Measurements from ENCODE around the gene ZNF124. TPM values are rescaled to one million over a fixed set of nuclear protein-coding genes. Genes with fewer than 3 reads are reported as not detected.

ZNF124 gene
- total and polyA plus RNA-seq, 2 of the 13 experiments (the other 11 are each of a cell fraction or from before 2014, with no cell fraction given), result 9.7 to 134 TPM

DNA sequence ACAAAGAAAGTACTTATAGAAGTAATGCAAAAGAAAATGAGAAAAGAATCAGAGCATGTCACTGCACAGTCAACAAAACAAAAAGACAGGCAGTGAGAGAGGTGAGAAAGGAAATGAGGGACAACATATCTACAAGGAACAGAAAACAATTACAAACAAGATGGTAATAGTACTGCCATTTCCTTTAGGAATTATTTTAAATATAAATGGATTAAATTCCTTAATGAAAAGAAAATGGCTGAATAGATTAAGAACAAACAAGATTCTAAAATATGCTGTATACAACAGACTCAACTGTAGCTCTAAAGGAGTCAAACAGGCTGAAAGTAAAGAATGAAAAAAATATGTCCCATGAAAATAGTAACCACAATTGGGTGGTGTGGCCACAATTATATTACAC is 22.1 kb upstream of the ZNF124 start (continued):
- no peak for TF ChIP-seq MLXIP (CRISPR knock-in tag; IDR thresholded peaks at IDR 0.05; ENCODE audit: borderline replicate concordance)

DNA sequence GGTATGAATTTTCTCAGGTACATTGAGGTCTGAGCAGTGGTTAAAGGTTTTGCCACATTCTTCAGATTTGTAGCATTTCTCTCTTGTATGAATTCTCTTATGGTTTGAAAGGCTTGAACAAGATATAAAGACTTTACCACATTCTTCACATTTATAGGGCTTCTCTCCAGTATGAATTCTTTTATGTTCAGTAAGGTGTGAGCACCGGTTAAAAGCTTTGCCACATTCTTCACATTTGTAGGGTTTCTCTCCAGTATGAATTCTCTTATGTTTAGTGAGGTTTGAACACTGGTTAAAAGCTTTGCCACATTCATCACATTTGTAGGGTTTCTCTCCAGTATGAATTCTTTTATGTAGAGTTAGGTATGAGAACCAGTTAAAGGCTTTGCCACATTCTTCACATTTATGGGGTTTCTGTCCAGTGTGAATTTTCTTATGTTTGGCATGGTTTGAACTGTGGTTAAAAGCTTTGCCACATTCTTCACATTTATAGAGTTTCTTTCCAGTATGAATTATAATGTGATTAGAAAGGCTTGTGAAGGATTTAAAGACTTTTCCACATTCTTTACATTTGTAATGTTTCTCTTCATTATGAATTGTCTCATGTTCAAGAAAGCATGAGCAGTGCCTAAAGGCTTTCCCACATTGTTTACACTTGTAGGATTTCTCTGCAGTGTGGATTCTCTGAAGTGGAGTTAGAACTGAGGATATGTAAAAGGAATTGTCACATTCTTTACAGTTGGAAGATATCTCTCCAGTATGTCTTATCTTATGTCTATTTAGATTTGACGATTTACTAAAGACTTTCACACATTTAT is 18.4 kb upstream of the ZNF124 start:
- Histone ChIP-seq H2AFZ (ENCODE audit: low read length) (no peak overlapping the region), H3K4me1 (ENCODE audit: insufficient read depth, low read length) (no peaks in the 10 kb centered on the region), H3K27me3 (ENCODE audit: control insufficient read depth in 1 of 2, insufficient read depth in 2 of 2, low read length in 2 of 2) (no peaks in the 10 kb centered on the region), H3K79me2 (ENCODE audit: insufficient read depth, low read length) (no peaks in the 10 kb centered on the region), H3K27ac (ENCODE audit: extremely low read length, insufficient read depth, low read length) (no peak overlapping the region), H3K36me3 (replicated peaks in 1 of 2; ENCODE audit: control insufficient read depth in 1 of 2, insufficient read depth in 2 of 2, low read length in 2 of 2) (peaks cover 1 to 12% of the 10 kb centered on the region in 2 experiments; a peak in 2 of 5 replicates), H3K4me3 (replicated peaks in 1 of 3; ENCODE audit: insufficient read depth in 1 of 3, low read depth in 2 of 3, low read length in 3 of 3) (no peak overlapping the region), H3K9me3 (ENCODE audit: low read length) (peaks cover 44% of the 10 kb centered on the region), H3K4me2 (ENCODE audit: low read depth, low read length) (no peak overlapping the region), H3K9ac (ENCODE audit: insufficient read depth, low read depth, low read length) (no peak overlapping the region), H4K20me1 (ENCODE audit: insufficient read depth, low read length) (no peaks in the 10 kb centered on the region)
- intact Hi-C loops (cut with micrococcal nuclease; ENCODE audit: unreplicated experiment) (no loop called here), in situ Hi-C loops (cut with HindIII; ENCODE audit: extremely low pct_ligation_motif_present, low pct_unique_long_range_greater_than_20kb) (no loop called here)
- FAIRE-seq, result no peak
- no peak for ATAC-seq
- TF ChIP-seq NR2F6 (IDR thresholded peaks at IDR 0.05) (no peak), NR2F6 (CRISPR knock-in tag; IDR thresholded peaks at IDR 0.05) (no peak), KAT2B (IDR thresholded peaks at IDR 0.05; ENCODE audit: borderline replicate concordance, low read depth, low read length) (no peak)
- TF ChIP-seq, protein P1, sequence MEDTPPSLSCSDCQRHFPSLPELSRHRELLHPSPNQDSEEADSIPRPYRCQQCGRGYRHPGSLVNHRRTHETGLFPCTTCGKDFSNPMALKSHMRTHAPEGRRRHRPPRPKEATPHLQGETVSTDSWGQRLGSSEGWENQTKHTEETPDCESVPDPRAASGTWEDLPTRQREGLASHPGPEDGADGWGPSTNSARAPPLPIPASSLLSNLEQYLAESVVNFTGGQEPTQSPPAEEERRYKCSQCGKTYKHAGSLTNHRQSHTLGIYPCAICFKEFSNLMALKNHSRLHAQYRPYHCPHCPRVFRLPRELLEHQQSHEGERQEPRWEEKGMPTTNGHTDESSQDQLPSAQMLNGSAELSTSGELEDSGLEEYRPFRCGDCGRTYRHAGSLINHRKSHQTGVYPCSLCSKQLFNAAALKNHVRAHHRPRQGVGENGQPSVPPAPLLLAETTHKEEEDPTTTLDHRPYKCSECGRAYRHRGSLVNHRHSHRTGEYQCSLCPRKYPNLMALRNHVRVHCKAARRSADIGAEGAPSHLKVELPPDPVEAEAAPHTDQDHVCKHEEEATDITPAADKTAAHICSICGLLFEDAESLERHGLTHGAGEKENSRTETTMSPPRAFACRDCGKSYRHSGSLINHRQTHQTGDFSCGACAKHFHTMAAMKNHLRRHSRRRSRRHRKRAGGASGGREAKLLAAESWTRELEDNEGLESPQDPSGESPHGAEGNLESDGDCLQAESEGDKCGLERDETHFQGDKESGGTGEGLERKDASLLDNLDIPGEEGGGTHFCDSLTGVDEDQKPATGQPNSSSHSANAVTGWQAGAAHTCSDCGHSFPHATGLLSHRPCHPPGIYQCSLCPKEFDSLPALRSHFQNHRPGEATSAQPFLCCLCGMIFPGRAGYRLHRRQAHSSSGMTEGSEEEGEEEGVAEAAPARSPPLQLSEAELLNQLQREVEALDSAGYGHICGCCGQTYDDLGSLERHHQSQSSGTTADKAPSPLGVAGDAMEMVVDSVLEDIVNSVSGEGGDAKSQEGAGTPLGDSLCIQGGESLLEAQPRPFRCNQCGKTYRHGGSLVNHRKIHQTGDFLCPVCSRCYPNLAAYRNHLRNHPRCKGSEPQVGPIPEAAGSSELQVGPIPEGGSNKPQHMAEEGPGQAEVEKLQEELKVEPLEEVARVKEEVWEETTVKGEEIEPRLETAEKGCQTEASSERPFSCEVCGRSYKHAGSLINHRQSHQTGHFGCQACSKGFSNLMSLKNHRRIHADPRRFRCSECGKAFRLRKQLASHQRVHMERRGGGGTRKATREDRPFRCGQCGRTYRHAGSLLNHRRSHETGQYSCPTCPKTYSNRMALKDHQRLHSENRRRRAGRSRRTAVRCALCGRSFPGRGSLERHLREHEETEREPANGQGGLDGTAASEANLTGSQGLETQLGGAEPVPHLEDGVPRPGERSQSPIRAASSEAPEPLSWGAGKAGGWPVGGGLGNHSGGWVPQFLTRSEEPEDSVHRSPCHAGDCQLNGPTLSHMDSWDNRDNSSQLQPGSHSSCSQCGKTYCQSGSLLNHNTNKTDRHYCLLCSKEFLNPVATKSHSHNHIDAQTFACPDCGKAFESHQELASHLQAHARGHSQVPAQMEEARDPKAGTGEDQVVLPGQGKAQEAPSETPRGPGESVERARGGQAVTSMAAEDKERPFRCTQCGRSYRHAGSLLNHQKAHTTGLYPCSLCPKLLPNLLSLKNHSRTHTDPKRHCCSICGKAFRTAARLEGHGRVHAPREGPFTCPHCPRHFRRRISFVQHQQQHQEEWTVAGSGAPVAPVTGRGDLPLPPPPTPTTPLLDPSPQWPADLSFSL (CRISPR knock-in tag; IDR thresholded peaks at IDR 0.05), result no peak
- no peak for DNase-seq (ENCODE audit: low spot score)
- 91% methylated on average over 2 of the region's 2 CpGs for WGBS (ENCODE audit: low lambda C conversion rate)
- ChIA-PET CTCF (ENCODE audit: low intra/inter-chr PET ratio, low total read pairs) (no interaction called here), POLR2A (no interaction called here)
- BruUV-seq (replicated peaks), result TSS peak; percentile 80

All from HepG2 (cell line).